Esophagus squamous epithelium (tissue), 4 donors: ENCODE data around the gene OLFML1.

ENCODE experiments used
- CTCF ChIP-seq, 6 experiments: fragments of 450-650 bp in 4 of 6; fragments of 200-600 bp in 2 of 6; sonication (generic) in 2 of 6; IDR thresholded peaks; one replicate each; pipeline ENCODE4 v1.5.1; 2016 to 2019; ENCODE audit warnings: antibody characterized with exemption in 6 of 6, mild to moderate bottlenecking in 4 of 6, moderate library complexity in 4 of 6
- POLR2A ChIP-seq, 4 donors: fragments of 450-650 bp; IDR thresholded peaks; one replicate each; pipeline ENCODE4 v1.6.1; 2017; ENCODE audit warnings: antibody characterized with exemption in 4 of 4, mild to moderate bottlenecking in 4 of 4, moderate library complexity in 3 of 4

GRCh38 chr11:7490535-7490934, 5.2 kb downstream of the OLFML1 start:
- TF ChIP-seq POLR2A (IDR thresholded peaks at IDR 0.05) = no peak
- no peak for TF ChIP-seq CTCF (IDR thresholded peaks at IDR 0.05)
